Esophagus squamous epithelium (tissue), 5 donors: ENCODE data around the gene MAN2C1. TPM values are rescaled to one million over a fixed set of nuclear protein-coding genes. Genes with fewer than 3 reads are reported as not detected.

Experiments used
- DNase-seq: peaks from one replicate; lab custom pipeline; 2025; lab: John Stamatoyannopoulos, UW
- H3K27ac ChIP-seq, 4 donors: fragments of 200-600 bp; sonication (generic); one replicate each; pipeline ENCODE4 v1.5.1; 2016 to 2019; ENCODE audit warnings: mild to moderate bottlenecking in 1 of 4
- H3K27me3 ChIP-seq, 4 donors: fragments of 200-600 bp; sonication (generic); 1 replicate in 3 of 4; 2 replicates in 1 of 4; pipeline versions ENCODE4 v1.5.1 to v1.6.0; 2017 to 2021; ENCODE audit warnings: antibody characterized with exemption in 1 of 4
- H3K36me3 ChIP-seq, 3 donors: fragments of 200-600 bp; sonication (generic); one replicate each; pipeline ENCODE4 v1.5.1; 2016 to 2019
- H3K4me1 ChIP-seq, 3 donors: fragments of 200-600 bp; sonication (generic); one replicate each; pipeline ENCODE4 v1.5.1; 2017 to 2019
- H3K4me3 ChIP-seq, 4 donors: fragments of 200-600 bp; sonication (generic); 1 replicate in 3 of 4; 2 replicates in 1 of 4; pipeline ENCODE4 v1.5.1; 2016 to 2019; ENCODE audit warnings: mild to moderate bottlenecking in 2 of 4, moderate library complexity in 1 of 4
- H3K9me3 ChIP-seq, 3 donors: fragments of 200-600 bp; sonication (generic); one replicate each; pipeline ENCODE4 v1.5.1; 2016 to 2019
- CTCF ChIP-seq, 6 experiments: fragments of 450-650 bp in 4 of 6; fragments of 200-600 bp in 2 of 6; sonication (generic) in 2 of 6; IDR thresholded peaks; one replicate each; pipeline ENCODE4 v1.5.1; 2016 to 2019; ENCODE audit warnings: antibody characterized with exemption in 6 of 6, mild to moderate bottlenecking in 4 of 6, moderate library complexity in 4 of 6
- POLR2A ChIP-seq, 4 donors: fragments of 450-650 bp; IDR thresholded peaks; one replicate each; pipeline ENCODE4 v1.6.1; 2017; ENCODE audit warnings: antibody characterized with exemption in 4 of 4, mild to moderate bottlenecking in 4 of 4, moderate library complexity in 3 of 4
- WGBS, 2 donors: methylation state at CpG; one replicate each; pipeline ENCODE4 v1.1.5; 2018; 5-methylcytosine and 5-hydroxymethylcytosine counted together
- intact Hi-C: fragments of 100-400 bp; cut with DNase I; formaldehyde crosslinking; loops from one replicate; pipeline ENCODE4 v1.15.0; 2022
- total RNA-seq, 4 donors: library from RNA; depleted of rRNA; stranded (reverse); fragments of >200 nt; gene quantifications; one replicate each; pipeline ENCODE4 v1.1.0, GENCODE V29; 2016
- donor health status: DM: yes; HTN: yes; CAD: no.

Gene MAN2C1
- total RNA-seq, 4 donors from 2014 or later: 60.3 to 134 (median 83.8) TPM

GRCh38 chr15:75358771-75359536 lies 9.5 kb downstream of the MAN2C1 start:
- Histone ChIP-seq H3K4me1 (no peaks in the 10 kb centered on the region), H3K4me3 (no peak overlapping the region), H3K27ac (no peak overlapping the region), H3K36me3 (peaks cover 24 to 99% (median 32%) of the 10 kb centered on the region in 3 donors), H3K27me3 (no peaks in the 10 kb centered on the region), H3K9me3 (no peaks in the 10 kb centered on the region)
- DNase-seq: no peak
- intact Hi-C loops: no loop called here
- WGBS, 2 donors: 95 to 100% methylated on average over 3 to 4 of the region's 10 CpGs
- no peak for TF ChIP-seq POLR2A (IDR thresholded peaks at IDR 0.05)
- no peak for TF ChIP-seq CTCF (IDR thresholded peaks at IDR 0.05)

- intact Hi-C loops: no loop called here
- peaks cover 23 to 93% (median 32%) of the 10 kb centered on the region in 3 donors for H3K36me3 ChIP-seq
- H3K4me3 ChIP-seq: no peak overlapping the region
- no peaks in the 10 kb centered on the region for H3K9me3 ChIP-seq
- 86 to 100% methylated on average over 3 to 10 of the region's 17 CpGs for WGBS, 2 donors
- TF ChIP-seq POLR2A (IDR thresholded peaks at IDR 0.05) (no peak), CTCF (IDR thresholded peaks at IDR 0.05) (no peak)
- no peak overlapping the region for H3K27ac ChIP-seq
- no peak for DNase-seq
- no peaks in the 10 kb centered on the region for H3K27me3 ChIP-seq
- H3K4me1 ChIP-seq: no peaks in the 10 kb centered on the region
Measured at GRCh38 chr15:75357976-75358673, 10.3 kb downstream of the MAN2C1 start.

- Histone ChIP-seq H3K4me3 (no peak overlapping the region), H3K27ac (no peak overlapping the region), H3K36me3 (peaks cover 17 to 77% (median 32%) of the 10 kb centered on the region in 3 donors), H3K4me1 (no peaks in the 10 kb centered on the region), H3K9me3 (no peaks in the 10 kb centered on the region), H3K27me3 (no peaks in the 10 kb centered on the region)
- no peak for DNase-seq
- intact Hi-C loops: no loop called here
- TF ChIP-seq CTCF (IDR thresholded peaks at IDR 0.05) (no peak), POLR2A (IDR thresholded peaks at IDR 0.05) (no peak)
- 92 to 94% methylated on average over 17 to 19 of the region's 20 CpGs for WGBS, 2 donors
Measured at GRCh38 chr15:75356517-75356916, 11.9 kb downstream of the MAN2C1 start.

GRCh38 chr15:75356006-75356405 lies 12.4 kb downstream of the MAN2C1 start:
- WGBS, 2 donors: 80 to 93% methylated on average over 3 to 18 of the region's 28 CpGs
- intact Hi-C loops: no loop called here
- no peak for TF ChIP-seq POLR2A (IDR thresholded peaks at IDR 0.05)
- TF ChIP-seq CTCF (IDR thresholded peaks at IDR 0.05): no peak
- no peaks in the 10 kb centered on the region for H3K27me3 ChIP-seq
- no peak overlapping the region for H3K27ac ChIP-seq
- no peak for DNase-seq
- no peaks in the 10 kb centered on the region for H3K9me3 ChIP-seq
- H3K36me3 ChIP-seq: peaks cover 12 to 72% (median 29%) of the 10 kb centered on the region in 3 donors
- H3K4me1 ChIP-seq: no peaks in the 10 kb centered on the region
- no peak overlapping the region for H3K4me3 ChIP-seq

- H3K27me3 ChIP-seq: no peaks in the 10 kb centered on the region
- H3K4me3 ChIP-seq: no peak overlapping the region
- 83% methylated on average over 1 of the region's 4 CpGs; no CpG with 5 or more reads in 1 of the 2 donors for WGBS, 2 donors
- H3K36me3 ChIP-seq: peaks cover 10 to 65% (median 29%) of the 10 kb centered on the region in 3 donors
- no peak overlapping the region for H3K27ac ChIP-seq
- TF ChIP-seq CTCF (IDR thresholded peaks at IDR 0.05): no peak
- TF ChIP-seq POLR2A (IDR thresholded peaks at IDR 0.05): no peak
- H3K4me1 ChIP-seq: no peaks in the 10 kb centered on the region
- no peaks in the 10 kb centered on the region for H3K9me3 ChIP-seq
- intact Hi-C loops: no loop called here
- DNase-seq: no peak
Measured at GRCh38 chr15:75355369-75355768, 13.0 kb downstream of the MAN2C1 start.
